ENCODE data around the gene SYS1.
"Not testable (repeated sequence)": the region's sequence is repeated elsewhere in the genome, so short reads cannot be mapped to it uniquely, and the experiment has no call there.

SYS1 gene

DNA sequence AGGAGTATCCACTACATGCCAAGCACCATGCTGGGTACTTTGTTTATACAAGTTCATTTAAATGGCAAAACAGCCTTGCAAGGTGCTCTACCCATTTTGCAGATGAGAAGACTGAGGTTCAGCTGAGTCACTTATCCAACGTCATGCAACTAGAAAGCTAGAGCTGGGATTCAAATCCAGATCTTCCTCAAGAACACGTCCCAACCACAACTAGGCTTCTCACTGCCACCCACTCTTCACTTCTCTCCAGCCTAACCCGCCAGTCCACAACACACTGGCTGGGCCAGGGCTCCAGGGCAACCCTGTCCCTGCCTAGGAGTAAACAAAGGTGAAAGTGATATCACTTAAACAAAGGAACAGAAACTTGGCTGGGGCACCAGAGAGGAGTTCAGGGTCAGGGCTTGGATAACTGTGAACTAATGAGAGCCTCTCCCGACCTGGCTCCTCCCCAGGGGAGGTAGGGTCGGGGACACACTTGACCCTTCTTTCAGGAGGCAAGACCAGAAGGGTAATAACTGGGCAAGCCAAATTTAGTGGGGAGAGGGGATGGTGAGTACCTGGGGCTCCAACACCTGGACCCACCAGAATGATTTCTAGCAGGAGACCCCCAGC is 22.6 kb upstream of the SYS1 start:
- no peak for DNase-seq

DNA sequence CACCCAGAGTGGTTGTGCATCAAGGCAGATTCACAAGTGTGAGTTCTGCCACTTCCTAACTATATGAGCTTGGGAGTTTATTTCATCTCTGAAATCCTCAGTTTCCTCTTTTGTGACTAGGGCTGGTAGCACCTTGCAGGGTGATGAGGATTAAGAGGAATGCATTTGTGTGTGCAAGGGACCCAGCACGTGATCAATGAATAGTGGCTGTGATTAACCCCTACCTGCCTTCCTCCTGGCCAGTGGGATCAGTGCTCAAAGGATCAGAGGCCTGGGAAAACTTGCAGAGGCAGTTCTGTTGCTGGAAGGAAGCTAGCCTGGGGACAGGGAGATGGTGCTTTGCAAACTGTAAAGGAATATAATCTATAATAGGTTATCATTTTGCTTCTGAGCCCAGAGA is 22.0 kb upstream of the SYS1 start:
- no peak for DNase-seq

DNA sequence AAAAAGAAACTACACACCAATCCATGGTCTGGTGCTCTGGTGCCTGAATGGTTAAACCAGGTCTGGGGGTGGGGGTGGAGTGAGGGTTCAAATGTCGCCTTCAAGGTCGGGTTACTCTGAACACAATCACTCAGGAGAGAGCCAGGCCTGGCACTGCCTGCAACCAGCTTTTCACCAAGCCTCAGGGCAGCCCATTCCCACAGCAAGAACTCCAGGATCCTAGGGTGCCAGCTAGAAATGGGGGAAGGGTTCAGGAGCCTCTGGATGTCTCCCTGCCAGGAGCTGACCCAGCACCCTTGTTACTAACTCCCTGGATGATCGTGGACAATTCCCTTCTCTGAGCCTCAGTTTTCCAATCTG is 21.4 kb upstream of the SYS1 start:
- no peak for DNase-seq

DNA sequence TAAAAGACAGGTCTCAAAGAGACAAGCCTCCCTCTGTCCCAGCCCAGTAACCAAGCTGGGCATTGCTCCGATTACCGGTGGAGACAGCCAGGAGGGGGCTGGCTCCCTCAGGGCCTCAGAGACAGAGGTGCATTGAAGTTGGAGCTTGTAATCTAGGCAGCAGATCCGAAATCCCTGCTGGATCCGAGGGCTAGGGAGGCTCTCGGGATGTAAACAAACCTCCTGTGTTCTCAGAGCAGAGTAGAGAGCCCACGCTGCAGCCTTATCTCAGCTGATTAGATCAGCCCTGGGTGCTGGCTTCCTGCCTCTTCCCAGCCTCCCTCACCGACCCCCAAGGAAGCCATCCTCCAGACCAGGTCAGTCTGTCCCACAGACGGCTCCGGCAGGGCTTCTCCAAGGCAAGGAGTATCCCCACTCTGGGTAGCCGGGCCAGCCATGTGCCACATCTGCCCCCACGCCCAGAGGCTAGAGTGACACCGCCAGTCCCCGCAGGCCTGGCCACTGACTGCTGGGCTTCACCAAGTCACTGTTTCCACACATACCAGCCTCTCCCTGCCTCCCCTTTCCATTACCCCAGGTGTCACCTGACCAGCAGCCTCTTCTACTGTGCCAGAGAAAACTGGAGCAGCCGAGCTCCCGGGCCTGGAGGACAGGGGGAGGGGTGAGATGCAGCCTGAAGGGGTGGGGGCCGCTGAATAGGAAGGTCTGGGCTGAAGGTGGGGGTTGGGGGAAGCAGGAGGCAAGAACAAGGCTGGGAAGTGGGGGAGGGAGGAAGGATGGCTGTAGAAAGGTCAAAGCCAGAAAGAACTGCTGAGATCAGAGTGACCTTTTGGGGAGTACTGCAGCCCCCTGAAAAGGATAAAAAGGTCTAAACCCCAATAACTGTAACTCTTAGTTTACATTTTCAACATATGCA is 20.8 kb upstream of the SYS1 start:
- DNase-seq, result peak; percentile 76

DNA sequence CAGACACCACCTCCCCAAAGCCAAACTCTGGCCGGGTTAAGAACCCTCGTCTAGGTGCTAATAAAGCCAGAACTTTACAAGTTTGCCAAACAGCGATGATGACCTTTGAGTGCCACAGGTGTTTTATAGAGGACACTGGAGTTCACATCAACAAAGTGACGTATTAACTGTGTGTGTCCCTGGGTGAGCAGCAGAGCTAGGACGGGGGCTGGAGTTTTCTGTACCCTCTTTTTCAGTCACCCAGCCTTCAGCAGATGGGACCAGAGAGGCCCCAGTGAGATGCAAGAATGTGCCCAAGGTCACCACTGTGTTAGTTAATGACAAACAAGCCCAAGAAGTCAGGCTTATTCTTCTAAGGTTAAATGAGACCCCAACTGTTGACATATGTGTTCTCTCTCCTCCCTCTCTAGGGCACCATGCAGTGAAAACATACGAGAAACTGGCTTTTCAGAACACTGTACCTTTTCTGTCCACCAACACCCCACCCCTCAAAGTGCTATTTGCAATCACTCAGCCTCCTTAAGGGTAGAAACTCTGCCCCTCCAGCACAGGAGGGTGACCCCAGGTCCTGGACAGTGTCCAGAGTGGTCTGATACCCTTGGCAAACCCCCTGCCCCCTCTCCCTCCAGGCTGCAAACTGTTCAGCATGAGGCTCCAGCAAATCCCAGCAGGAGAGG is 20.0 kb upstream of the SYS1 start:
- DNase-seq, result no peak

DNA sequence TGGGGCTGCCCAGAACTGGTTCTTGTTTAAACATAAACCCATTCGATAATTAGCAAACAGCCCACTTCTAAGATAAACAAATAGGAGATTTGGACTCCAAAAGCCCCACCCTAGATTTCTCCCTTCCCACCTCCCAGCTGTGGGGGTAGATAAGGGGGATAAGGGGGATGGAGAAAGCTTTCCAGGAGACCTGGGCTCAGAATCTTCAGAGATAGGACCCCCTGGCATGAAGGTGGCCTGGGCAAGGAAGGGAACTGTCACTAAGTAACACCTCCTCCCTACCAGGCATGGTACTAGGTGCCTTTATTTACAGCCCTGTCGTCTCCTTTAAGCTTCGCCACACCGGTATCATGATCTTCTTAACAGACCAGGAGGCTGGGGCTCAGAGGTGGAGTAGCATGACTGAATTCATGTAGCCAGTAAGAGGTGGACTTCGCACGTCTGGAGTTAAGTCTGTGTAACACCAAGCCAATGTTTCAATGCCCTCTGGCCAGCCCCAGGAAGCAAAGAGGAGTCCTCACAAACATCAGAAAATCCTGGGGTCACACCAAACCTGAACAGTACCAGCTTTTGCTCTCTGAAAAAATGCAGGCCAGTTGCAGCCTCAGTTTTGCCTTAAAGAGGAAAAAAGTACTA is 19.3 kb upstream of the SYS1 start:
- DNase-seq, result peak; percentile 63

DNA sequence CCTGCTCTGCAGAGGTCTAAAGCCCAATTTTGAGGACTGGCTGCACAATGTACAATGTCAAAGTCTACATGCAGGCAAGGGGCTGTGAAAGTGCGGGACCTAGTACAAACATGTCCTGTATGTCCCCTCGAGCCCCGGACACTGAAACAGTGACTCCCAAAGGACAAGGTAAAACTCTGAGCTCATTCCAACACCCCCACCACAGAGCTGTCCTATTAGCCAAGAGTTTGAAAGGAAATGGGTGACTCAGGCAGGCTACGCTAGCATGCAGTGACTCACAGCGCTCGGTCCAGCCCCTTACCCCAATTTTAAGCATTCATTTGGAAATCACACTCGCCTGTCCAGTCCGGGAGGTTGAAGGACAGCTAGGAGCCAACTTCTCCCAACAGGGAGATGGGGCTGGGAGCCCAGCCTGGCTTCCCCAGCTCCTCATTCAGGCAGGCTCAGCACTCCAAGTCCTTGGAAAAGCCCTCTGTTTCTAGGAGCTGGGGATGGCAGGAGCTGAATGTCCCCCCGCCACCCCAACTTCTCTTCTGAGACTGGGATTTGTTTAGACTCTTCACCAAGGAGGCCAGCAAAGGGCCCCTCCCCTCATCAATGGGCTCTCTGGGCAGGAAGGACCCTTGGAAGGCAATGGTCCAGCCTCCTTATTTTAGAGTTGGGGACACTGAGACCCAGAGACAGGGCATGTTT is 18.6 kb upstream of the SYS1 start:
- no peak for DNase-seq

DNA sequence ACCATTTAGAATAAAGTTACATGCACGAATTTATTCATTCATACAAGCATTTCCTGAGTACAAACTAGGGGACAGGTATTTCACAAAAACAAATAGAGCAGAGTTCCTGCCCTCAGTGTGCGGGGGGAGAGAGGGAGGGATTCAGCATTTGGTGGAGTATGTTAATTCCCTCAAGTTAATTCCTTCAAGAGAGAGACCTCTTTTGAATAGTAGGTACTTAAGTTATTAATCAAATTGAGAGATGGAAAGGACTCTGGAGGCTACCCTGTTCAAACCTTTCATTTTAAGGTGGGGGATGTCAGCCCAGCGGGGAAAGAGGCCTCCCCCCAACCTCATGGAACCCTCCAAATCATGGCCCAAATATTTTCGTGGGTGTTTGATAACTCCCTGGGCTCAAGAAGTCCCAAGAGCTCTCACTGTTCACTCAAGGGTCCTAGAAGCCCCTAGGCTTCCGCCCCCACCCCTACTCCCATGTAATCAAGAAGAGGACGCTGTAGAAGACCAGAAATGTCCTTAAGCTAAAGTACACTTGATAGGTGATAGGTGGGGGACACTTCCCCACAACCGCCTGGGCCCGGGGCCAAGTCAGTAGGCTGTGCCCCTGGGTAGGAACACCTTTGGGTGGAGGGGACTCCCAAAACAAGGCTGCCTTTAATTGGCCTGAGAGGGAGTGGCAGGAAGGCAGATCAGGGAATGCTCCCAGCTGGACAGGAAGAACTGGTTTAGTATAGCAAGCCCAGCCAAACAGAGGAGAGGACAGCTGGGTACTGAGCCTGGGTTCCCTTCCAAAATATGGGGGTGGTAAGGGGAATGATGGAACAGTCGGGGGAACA is 17.6 kb upstream of the SYS1 start:
- no peak for DNase-seq

DNA sequence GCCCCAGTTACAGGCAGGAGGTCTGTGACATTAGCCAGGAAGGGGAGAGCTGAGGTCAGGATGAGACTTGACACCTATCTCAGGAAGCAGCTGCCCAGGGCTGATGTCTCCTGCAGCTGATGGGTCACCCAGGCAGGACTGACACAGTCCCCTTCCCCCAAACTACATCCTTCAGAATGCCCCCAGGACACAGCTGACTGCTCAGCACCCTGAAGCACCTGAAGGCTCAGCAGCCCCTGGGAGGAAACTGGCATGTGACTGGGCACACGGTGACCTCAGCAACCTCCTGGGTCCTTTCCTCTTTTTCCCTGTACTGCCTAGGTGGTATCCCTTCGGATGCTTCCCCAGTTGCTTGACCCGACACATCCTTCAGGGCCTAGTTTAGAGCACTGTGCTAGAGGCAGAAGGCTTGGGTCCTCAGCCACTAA is 16.7 kb upstream of the SYS1 start:
- DNase-seq, result no peak

DNA sequence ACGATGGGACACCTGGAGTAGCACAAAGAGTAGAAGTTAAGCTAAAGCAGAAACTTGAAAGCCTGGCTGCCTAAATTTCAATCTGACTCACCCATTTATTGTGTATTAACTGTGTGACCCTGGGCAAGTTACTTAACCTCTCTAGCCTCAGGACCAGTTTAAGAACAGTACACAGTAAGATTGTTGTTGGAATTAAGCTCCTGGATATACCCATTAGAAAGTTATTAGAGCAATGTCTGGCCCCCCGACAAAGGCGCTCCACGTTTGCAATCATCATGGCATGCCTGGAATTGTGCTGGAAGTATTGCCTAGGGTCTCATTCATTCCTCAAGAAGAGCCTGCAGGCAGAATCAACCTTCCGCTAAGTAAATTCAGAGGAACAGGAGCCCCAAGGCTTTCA is 16.1 kb upstream of the SYS1 start:
- DNase-seq, result no peak

DNA sequence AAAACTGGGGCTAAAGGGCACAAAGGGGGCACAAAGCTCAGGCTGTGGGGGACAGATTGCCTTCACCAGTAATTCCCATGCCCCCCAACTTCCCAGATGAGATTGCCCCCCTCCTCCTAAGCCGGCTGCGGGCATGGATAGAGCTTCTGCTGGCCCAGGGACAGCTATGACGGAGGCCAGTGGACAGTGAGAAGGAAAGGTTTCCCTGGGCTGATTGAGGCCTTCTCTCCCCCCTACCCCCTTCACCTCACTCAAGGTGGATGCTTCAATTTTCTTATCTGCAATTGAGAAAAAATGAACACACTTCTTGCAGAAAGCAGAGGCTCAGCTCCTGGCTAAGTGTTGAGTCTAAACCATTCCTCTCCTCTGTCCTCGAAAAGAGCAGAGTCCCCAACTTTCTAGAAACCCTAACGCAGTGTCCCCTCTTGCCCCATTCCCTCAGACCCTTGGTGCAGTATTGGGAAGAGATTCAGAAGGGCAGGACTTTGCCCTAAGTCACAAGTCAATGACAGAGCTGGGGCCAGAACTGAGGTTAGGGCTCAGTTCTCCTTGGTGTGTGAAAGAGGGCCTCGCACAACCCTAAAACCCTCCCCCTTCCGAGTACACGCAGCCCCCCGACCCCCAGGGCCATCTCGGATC is 15.5 kb upstream of the SYS1 start:
- no peak for DNase-seq

DNA sequence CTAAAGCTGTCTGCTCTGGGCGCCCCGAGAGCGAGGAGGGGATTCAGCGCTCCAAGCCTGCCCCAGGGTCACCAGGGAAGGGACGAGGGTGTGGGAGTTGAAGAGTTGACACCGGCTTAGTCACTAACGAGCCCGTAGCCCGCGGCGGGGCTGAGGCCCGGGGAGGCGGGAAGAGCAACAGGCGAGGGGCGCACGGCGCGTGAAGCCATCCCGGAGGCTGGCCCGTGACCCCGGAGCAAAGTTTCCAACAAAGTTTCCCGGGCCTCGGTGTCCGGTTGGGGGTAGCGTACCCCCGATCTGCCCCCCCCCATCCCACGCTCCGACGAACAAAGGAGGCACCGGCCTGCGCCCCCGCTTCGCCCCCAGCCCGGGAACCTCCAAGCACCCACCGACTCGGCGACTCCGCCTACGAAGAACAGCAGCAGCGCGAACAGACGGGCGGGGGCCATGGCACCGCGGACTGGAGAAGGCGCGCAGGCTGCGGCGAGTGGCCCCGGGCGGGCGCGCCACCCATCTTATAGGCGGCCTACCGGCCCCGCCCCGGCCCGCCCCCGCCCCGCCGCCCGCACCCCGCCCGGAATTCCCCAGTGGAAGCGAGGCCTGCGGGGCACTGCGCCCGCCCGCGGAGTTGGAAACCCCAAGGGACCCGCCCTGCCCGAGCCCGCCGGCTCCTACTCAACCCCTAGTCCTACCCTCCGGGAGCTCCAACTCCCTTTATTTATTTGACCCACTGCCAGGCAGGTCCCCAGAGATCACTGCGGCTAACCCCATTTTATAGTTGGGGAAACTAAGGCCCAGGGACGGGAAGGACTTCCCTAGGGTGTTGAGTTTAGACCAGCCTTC is 14.8 kb upstream of the SYS1 start, which contains the start of gene SDC4:
TSS of gene SDC4 (minus strand) at position 489 of the 843 bp plus-strand sequence. CDS start at position 449, 40 bp downstream.
- peak; percentile 34 for DNase-seq

DNA sequence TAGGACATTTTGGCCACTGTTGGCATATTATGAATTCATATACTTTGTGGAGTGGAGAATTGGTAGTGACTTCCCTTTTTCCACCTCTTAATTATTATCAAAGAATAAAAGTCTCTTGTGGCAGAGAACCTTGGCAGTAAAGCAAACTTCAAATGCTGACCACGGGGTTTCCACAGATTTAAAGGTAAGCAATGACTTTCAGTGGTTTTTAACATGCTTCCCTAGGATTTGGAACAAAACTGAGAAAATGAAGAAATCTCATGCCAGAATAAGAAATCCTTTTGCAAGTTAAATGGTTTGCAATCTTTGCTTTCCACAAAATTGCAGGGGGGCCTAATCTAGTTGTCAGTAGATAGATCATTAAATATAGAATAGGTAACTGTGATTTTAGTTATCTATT is 12.7 kb upstream of the SYS1 start:
- no peak for DNase-seq

DNA sequence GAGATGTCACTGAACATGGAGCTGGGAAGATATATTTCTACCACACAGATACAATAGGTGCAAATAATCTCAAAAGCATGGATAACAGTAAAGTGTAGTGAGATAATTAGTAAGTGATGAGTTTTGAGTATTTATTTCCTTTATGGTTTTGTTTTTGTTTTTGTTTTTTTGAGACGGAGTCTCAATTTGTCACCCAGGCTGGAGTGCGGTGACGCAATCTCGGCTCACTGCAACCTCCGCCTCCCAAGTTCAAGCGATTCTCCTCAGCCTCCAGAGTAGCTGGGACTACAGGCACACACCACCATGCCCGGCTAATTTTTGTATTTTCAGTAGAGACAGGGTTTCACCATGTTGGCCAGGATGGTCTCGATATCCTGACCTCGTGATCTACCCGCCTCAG is 12.2 kb upstream of the SYS1 start:
- not testable (repeated sequence) for DNase-seq

DNA sequence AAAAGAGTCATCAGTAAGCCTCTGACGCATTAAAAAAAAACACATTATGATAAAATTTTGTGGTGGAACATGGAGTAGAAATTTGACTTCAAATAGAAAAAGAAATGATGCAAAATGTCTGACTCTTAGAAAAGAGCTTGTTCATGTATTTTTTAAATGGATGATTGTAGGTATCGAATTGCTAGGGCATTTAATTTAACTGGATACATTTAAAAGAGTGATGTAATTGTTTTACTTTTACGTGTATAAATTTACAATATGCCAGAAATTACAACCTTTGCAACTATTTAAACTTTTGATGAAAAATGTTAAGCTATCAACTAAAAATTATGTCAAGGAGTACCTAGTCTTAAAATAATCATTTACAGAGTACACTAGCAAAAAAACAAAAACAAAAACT is 10.2 kb upstream of the SYS1 start:
- no peak for DNase-seq

DNA sequence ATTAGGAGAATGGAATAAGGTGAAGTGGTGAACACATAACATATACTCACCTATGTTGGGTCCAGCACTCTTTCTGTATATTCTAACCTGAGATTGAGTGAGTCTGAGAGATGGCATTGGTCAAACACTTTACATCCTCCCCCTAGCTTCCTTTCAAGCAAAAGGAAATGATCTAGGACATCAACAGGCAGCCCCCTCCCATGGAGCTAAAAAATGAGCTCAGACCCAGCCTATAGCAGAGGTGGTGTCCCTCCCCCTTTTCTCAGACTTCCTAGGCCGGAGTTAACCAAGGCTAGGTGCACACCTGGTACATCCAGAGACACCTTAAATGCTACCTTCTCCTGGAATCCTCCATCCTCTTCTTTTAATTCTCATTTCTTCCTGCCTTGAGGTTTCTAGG is 9.2 kb upstream of the SYS1 start:
- DNase-seq, result no peak

DNA sequence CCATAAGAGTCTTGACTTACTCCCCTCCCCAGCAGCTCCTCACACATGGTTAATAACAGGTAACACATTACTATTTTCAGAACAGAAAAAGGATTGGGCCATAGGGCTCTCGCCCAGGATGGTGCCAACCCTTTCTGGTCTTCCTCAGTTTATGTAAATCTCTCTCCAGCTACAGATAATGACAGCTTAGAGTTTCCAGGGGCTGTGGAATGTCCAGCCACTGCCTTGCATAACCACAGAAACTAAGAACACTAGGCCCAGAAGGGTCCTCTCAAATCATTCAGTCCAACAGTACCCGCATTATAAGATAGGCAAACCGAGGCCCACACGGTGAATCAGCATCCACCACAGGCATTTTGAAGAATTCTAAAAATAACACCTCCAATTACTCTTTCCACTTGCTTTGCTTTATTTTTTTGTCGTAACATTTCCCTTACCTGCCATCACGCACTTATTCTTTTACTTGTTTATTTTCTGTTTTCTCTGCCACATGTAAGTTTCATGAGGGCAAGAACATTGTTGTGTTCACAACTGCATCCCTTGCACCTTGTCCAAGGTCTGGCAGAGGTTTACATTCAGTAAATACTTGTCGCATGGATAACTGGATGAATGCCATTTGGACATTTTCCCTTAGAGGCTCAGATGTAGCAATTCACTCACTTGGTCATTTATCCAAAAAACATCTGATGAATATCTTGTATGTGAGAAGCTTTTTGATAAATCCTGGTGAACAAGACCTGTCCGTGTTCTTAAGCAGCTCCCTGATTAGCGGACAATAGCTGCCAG is 8.3 kb upstream of the SYS1 start:
- no peak for DNase-seq

DNA sequence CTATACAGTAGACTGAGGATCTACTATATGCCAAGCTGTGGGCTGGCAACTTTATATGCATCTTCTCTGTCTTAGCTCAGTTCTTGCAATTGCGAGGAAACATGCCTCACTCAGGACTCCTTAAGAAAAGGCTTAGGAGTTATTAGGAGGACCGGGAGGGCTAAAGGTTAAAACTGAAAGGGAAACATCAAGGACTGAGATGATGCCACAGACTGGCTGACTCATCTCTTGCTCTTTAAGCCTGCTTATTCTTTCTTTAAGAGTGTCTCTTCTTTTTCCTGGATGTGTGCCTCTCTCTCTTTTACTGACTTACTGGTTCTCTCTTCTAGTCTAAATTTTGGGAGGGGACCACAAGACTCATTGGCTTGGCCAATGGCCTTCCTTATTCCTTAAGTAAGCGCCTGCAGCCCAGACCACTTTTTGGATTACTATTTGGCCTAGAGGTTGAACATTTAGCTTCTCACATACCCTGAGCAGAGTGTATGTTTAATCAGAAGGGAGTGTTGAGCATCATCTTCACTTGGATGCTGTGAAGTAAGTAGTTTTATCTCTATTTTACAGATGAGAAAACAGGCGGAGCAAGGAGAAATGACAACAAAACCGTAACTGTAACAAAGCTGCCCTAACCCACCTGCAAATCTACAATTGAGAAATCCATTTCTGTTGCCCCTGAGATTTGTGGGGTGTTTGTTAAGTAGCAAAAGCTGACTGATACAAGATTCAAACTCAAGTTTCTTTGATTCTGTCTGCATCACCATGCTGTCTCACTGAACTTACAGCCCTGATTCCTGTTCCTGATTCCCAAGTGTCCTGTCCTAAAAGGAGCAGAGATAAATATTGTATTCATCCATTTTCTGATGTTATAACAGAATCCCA is 7.5 kb upstream of the SYS1 start:
- DNase-seq, result no peak

Data from NCI-H510A (cell line).